Umbilical cord (tissue), 2 donors: ENCODE data around the gene BLACAT1. TPM values are rescaled to one million over a fixed set of nuclear protein-coding genes. Genes with fewer than 3 reads are reported as not detected.
"Not testable (repeated sequence)": the region's sequence is repeated elsewhere in the genome, so short reads cannot be mapped to it uniquely, and the experiment has no call there.

Experiments used
- DNase-seq: peaks from one replicate; pipeline ENCODE4 v3.0.0-alpha.2; 2015; ENCODE audit warnings: low spot score
- total RNA-seq: library from RNA; depleted of rRNA; stranded (reverse); fragments of >200 nt; gene quantifications from one replicate; pipeline ENCODE4 v1.2.3, GENCODE V29; 2014; ENCODE audit warnings: low replicate concordance; ENCODE audit not compliant: insufficient read depth

BLACAT1 gene
- total RNA-seq, 1 donor from 2014 or later, result 1.2 TPM

DNA sequence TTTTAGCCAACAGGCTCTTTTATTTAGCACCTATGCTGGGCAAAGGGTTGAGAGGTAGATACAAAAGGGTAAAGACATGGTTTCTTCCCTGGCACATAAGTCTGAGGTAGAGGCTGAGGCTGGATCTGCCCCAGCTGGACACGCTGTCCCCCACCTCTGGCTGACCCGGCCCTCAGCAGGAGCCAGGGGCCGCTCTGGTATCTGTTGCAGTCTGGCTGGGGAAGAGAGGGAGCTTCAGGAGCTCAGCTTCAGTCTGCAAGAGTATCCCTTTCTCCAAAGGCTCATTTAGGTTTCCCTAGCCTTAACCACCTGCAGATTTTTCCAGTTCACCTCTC lies 14.2 kb downstream of the BLACAT1 start:
- no peak for DNase-seq

DNA sequence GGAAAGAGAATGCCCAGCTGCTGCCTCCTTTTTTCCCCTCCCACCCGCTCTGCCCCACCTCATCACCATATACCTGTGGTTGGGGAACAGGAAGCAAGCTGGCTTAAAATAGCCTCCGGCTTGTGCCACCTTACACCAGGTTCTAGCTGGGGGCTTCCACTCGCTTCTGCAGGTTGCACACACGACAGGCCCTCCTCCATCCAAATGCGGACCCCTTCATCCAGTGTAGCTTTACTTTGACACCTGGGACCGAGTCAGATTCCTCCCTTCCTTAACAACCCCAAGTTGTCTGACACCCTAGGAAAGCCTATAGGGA lies 14.6 kb downstream of the BLACAT1 start:
- DNase-seq, result no peak

DNA sequence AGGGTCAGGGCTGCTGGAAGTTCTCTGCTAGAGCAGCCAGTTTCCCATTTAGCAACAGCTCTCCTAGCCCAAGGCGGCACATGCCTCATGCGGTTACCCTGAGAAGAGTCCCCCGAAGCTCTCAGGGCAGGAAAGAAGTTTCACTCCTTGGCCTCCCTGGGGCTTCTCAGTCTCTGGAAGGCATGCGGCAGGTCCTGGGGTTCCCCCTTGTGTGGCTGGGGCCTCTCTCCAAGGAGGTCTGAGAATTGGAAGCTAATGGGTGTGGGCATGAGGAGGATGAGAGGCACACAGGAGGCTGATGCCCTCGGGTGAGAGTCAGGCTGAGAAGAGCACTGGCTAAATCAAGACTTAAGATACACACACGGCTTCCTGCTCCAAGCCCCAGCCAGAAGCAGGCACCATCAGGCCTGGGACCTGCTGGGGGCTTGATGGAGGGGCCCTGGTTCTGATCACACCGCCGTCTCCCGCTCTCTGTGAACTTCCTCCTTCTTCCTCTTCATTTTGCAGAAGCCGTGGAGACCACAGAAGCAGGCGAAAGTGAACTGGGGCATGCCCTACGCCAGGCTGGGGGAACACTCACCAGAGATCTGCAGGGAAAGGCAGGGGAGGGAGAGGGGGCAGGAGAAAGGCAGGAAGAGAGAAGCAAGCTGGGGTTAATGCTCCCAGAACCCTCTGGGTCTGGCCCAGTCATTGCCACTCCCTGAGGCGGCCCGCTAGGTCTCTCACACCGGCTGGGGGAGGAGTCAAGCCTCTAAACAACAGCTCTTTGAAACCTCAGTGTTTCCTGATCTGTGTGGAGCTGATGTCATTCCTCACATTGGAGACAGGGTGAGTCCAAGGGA lies 15.1 kb downstream of the BLACAT1 start:
- peak; percentile 90 for DNase-seq

DNA sequence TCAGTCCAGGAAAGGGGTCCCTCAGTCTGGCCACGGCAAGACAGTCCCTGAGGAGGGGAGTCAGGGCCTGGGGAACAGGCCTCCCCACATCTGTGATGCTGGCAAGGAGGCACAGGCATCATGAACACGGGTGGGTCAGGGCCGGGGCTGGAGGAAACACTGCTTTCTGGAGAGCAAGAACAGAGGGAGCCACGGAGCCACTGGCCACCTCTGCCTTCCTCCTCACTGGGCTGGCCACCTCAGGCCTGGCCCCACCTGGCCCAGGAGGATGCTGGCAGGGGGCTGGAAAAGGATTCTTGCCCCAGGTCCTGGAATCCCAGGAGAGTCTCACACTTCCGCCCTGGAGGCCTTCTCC lies 15.7 kb downstream of the BLACAT1 start:
- DNase-seq, result no peak

DNA sequence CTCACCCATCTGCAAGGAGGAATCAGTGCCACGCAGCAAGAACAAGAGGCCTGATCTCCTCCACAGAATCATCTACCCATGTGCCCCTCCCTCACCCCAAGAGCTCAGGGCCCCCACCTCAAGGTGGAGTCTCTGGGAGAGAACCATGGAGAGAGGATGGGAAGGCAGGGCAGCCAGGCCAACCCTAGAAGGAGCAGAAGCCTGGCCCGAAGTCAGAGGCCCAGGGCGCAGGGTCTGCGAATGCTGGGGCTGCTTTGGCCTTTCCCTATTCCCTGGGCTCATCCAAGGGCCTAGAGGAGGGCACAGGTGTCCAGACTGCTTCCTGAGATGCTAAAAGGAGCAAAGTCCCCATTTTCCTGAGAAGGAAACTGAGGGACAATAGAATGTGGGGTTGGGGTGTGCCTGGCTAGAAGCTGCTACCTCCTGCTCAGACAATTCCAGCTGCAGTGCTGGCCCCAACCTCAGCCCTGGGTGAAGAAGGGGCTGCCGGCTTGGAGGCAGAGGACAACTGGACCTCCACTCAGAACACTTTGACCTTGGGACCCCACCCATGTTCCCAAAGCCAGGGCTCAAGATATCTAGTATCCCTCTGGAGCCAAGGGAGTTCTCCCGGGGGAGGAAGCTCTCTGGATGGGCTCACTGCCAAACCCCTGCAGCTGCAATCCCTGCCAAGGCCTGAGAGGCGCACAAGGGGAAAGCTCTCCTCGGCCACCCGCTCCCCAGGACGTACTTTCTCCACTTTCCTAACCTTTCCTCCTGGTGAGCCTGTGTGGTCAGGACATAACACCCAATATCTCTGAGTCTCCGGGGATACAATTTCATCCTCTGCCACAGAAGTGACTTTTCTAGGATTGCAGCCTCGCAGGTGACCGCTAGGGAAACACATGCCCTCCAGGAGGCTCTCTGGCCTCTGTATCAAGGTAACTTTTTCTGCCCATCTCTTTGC lies 17.4 kb downstream of the BLACAT1 start:
- DNase-seq, result peak; percentile 90

DNA sequence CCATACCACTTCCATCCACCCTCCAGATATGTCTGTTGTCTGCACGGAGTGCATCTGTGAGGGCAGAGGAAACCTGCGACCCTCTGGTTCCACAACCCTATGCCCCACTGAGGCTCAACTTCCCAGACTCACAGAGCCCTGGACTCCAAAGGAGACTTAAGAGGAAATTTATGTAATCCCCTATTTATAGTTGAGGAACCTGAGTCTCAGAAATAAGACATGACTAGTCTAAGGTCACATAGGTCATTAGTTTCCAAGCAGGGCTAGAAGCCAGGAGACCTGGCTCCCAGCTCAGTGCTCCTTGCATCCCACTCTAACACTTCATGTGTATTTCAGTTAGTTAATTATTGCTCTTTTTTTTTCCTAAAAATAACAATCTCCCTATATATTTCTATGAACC lies 18.3 kb downstream of the BLACAT1 start:
- no peak for DNase-seq

DNA sequence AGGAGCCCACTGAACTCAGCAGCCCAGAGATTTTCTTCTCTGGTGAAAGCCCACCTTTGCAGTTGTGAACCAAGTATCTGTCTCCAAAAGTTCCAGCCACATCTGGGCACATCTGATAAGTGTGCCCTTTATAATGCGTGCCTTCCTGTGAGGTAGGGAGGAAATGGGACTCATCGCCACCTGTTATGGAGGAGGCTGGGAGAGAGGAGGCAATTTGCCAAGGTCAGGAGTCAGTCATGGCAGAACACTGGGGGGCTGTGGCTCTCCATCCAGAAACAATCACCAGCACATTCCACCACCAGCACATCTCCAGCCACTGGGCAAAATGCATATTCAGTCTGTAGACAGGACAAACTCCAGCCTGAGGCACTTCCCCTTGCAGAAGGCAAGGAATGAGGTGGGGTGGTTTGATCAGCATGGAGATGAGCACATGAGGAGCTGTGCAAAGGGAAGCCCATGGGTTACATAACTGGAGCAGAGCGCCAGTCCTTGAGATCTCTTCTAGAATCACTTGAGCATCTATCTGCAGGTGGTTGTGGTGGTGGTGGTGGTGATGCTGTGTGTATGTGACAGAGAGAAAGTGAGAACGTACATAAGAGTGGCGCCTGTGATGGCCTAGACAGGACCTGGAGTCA lies 19.0 kb downstream of the BLACAT1 start:
- DNase-seq, result no peak

DNA sequence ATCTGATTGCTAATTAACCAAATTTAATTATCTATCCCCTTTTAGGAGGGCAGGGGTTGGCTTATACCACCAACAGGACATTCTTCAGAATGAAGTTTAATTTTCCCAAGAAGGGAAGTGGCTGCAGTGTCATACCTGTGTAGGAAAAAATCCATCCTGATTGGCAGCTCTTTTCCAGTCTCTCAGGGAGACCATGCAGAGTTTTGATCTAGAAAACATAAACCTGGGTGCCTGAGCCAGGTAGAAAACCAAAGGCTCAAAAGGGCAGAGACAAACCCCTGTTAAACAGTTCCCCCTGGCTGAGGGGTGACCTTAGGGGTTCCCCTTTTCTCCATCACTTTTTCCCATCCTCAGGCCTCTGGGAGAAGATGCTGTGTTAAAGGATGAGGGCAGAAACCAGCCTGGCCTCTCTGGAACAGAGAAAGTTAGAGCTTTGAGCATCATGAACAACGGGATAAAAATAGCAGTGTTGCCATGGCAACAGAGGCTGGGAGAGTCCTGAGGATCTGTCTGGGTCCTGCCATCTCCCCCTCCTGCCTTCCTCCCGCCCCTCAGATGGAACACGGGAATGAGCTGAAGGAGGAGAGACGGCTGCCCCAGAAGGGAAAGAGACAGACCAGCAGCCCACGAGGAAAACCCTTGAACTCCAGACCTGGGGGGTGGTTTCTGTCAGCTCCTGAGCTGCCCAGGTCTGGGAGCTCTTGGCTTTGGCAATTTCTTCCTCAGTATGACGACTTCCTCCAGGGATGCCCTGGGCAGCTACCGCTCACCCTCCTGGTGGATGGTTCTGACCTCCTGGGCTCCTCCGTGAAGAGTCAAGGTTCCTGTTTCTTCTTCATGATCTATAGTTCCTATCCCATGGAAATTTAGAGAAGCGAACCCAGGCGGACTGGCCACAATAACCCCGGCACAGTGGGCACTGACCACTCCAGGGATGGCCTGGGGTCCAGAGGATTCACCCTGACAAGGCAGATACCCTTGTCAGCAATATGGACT lies 20.0 kb downstream of the BLACAT1 start:
- peak; percentile 93 for DNase-seq

DNA sequence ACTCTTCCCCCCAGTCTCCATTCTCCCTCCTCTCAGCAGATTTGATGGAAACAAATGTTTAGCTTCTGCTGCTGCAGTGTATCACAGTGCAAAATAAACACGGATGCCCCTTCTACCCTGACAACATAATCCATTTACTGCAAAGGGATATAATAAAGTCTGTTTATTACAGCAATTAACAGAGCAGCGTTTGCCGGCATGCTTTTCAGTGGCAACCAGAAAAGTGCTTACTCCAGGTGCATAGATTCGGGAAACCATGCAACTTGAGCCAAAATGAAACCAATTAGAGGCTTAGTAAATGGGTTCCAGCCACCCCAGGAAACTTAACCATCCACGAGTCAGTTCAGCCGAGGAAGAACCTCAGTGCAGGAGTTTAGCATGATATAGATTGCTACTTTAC lies 21.1 kb downstream of the BLACAT1 start:
- no peak for DNase-seq

DNA sequence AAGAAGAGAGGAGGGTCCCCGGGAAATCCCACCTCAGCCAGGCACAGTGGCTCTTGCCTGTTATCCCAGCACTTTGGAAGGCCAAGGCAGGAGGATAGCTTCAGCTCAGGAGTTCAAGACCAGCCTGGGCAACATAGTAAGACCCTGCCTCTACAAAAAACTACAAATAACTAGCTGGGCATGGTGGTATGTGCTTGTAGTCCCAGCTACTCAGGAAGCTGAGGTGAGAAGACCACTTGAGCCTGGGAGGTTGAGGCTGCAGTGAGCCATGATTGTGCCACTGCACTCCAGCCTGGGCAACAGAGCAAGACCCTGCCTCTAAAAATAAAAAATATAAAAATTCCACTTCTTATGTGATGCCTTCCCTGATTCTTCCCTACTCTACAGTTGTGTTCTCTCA lies 23.2 kb downstream of the BLACAT1 start:
- DNase-seq, result not testable (repeated sequence)

DNA sequence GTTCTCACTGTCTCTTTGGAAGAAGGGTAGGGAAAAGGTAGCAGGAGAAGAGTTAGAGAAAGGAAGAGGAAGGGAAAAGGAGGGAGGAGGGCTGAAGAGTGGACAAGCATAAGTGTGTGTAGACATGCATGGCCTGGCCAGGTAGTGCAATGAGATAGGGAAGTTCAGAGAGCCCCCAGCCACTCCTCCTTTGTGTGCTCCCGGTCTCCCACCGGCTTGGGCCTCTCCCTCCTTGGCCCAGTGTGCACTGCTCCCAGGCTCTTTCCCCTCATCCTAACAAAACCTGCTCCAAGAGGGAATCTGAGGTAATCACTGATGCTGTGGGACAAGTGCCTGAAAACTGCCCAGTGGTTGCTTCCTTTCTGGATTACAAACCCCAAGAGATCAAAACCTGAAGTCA lies 23.7 kb downstream of the BLACAT1 start:
- no peak for DNase-seq

DNA sequence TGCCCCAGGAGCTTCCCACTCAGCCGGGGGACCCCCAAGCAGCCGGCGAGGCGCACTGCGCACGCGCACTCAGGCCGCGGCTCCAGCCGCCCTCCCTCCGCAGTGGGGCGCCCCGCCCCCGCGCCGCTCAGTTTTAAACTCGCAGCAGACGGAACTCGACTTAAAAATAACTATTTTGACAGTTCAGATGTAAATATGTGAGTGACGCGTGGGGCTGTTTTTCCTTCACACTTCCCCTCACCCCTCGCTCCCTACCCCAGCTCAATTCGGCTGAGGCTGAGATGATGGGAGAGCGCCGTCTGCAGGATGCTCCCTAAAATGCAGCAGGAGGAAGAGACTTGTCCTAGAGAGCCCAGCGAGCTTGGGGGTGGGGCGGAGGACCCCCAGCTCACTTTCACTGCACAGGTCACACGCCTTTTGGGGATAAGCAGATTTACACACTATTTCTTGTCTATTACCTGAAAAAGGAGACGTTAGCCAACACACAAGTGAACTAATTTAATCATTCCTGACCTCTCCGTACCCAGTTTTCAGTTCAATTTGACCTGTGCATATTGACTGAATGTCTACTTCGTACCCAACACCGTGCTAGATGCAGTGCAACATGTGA lies 25.0 kb downstream of the BLACAT1 start:
- DNase-seq, result peak; percentile 67

DNA sequence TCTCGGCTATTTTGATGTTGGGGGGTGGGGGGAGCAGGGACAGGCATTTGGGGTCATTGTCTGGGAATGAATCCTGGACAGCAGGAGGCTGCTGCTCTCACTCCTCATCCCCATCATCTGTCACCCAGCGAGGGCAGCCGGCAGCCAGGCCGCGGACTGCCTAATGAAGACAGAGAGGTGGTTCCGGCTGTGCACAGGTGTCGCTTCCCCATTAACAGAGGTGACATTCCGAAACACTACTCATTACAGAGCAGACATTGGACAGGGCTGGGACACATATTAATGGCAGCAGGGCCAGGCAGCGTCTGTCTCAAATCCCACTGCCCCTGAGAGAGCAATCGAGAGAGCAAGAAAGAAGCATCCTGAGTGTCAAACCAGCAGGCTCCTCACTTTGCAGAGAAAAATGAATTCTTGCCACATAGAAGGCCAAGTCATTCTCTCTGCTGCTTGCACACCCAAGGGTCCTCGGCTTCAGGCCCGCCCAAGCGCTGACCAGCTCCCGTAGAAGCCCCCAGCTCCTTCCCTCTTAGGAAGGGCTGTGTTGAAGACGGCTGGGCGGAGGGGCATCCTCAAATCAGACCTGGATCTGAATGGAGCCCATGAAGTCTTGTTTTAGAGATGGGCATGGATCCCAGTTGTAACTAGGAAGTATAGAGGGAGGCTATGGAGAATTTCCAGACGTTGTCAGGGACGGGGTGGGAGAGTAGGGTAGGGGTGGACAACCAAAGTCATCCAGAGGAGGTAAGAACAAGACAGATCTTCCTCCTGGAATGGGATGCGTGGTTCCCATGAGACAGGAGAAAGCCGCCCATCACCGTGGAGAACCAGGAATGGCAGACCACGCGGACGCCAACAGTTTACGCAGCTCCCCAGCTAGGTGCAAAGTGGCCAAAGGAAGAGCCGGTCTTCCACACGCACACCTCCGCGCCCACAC lies 25.8 kb downstream of the BLACAT1 start:
- DNase-seq, result no peak

DNA sequence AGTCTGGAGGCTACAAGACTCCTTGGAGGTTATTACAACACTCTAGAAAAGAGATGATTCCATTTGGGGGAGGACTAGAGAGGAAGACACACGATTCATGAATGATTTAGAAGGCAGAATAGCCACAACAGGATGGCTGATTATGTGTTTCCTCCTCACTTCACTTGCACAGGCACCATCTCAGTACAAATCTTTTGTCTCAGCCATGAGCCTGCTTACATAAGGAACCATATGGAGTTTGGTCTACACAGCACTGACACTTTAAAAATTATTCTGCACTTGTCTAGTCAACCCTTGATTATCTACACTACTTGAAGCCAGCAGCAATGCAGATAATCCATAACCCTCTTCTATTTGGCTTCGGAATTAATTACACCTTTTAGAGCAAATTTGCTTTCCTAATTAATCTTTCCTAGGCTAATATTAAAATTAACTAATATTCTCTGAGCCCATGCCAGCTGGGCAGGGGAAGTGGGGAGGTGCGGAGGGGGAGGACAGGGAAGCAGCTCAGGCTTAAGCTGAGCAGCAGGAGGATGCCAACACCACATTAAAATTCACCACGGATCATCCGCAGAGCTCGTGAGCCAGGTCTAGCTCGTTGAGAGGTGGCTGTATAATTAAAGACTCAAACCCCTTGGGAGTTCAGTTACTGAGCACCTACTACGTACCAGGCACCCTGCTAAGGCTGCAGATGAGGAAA lies 30.8 kb downstream of the BLACAT1 start:
- DNase-seq, result no peak

DNA sequence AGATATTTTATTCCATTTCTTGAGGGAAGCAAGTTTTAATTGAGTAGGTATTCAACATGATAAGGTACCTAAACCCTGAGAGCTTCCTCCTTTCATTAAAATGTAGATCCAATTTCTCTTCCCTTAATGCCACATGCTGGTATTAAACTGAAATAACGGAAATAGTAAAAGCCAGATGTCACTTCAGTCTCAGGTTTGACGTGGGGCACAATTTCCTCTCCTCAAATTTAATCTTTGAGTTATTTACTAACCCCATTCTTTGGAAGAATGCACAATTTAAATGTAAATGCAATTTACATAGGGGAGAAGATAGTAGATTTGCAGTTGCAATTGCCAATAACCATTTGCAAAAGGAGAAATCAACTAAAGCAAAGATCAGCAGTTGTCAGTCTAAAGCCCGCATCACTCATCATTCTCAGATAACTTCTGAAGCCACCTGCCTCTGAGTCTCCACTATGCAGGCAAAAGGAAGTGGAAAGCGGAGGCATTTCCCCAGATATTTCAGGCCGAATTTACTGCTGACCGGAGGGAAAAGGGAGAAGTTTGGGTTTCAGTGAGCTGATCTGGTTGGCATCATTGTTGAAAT lies 31.9 kb downstream of the BLACAT1 start:
- DNase-seq, result no peak

DNA sequence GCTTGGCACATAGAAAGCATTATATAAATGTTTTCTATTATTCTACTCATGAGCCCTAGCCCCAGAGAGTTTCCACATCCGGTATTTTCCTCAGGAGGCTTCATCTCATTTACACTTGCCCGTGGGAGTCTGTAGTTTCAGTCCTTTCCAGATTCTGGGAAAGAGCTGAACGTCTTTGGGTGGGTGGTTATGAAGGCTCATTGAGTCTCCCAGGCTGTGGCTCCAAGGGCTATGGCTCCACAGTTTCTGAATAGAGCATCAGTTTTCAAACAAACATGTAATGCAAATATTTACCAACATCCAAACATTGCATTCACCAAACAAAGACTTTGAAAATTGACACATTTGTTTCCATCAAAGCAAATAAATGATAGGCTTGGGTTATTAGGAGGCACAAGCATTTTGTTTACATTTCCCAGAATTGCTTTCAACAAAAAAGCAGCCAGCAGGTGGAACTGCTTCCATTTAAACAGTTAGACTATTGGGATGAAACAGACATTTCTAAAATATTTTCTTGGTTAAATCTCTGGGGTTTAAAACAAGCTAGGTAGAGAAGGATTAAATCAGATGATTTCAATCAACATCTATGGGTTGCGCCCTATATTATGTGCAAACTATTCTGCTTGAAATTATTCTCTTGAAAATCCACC lies 32.7 kb downstream of the BLACAT1 start:
- DNase-seq, result no peak

DNA sequence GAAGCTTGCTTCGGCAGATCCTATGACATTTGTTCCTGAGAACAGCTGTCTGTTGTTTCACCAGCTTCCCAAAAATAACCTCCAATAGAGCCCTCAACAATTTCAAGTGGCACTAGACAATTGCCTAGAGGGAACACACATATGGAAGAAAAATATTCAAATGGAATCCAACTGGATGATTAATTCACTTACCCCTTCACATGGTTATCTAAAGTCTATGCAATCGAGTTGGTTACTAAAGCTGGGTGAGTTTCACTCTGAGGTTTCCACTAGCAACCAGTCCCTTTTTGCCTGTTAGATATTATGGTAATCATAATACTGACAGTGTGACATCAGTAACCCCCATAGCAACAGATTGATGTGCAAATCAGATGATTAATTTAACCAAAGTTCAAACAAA lies 34.0 kb downstream of the BLACAT1 start, which contains the start of gene LEMD1:
TSS of gene LEMD1 (minus strand) at position 259 of the 400 bp plus-strand sequence. CDS start 1,520 bp downstream, outside the sequence.
- no peak for DNase-seq

DNA sequence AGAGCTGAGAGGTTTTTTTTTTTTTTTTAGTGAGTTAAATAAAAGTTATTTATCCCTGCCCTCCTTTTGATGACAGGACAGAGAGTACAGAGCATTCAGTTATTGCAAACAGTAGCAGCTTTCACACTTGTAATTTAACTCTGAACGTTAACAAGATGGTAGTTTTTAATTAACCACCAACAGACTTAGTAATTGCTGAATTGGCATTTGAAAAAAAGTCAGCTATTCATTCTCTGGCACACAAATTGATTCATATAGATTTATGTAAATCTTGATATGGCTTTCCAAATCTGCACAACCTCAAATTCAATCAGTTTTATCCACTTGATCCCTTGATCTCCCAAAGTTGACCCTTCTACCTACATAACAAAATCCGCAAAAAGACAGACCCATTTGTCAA lies 34.9 kb downstream of the BLACAT1 start:
- no peak for DNase-seq
